Natural killer cell (primary cell): ENCODE data around the gene ATP5F1D. TPM values are rescaled to one million over a fixed set of nuclear protein-coding genes. Genes with fewer than 3 reads are reported as not detected.

Experiments
- ATAC-seq, 3 donors: fragments of 150-1000 bp in 2 of 3; fragments of 200-7000 bp in 1 of 3; cut with Tn5 transposase; 1 replicate in 1 of 3; 2 replicates in 2 of 3; pipeline ENCODE4 v1.10.0; 2021; ENCODE audit warnings: mild to moderate bottlenecking in 2 of 3, moderate library complexity in 2 of 3
- DNase-seq, 2 donors: peaks; one replicate each; pipeline versions ENCODE4 v3.0.0 to v3.0.0-alpha.2; 2013 to 2021; ENCODE audit warnings: mixed read lengths in 1 of 2
- H3K27ac ChIP-seq: one replicate; pipeline ENCODE4 v1.5.1; 2013; ENCODE audit warnings: mild to moderate bottlenecking, low read length
- H3K27me3 ChIP-seq: one replicate; pipeline ENCODE4 v1.6.1; 2013; ENCODE audit warnings: low read length; ENCODE audit not compliant: control insufficient read depth, insufficient read depth
- H3K36me3 ChIP-seq: one replicate; pipeline ENCODE4 v1.6.1; 2013; ENCODE audit warnings: low read length; ENCODE audit not compliant: control insufficient read depth, insufficient read depth
- H3K4me1 ChIP-seq: one replicate; pipeline ENCODE4 v1.6.1; 2013; ENCODE audit warnings: low read length; ENCODE audit not compliant: control insufficient read depth, insufficient read depth
- H3K4me3 ChIP-seq: one replicate; pipeline ENCODE4 v1.5.1; 2013; ENCODE audit warnings: low read length
- H3K9me3 ChIP-seq: one replicate; pipeline ENCODE4 v1.6.1; 2013; ENCODE audit warnings: low read length; ENCODE audit not compliant: control insufficient read depth, insufficient read depth
- H3K27ac Mint-ChIP-seq, 2 donors: one replicate each; pipeline ENCODE4 v1.8.0; 2022; ENCODE audit warnings: mild to moderate bottlenecking in 2 of 2, mixed read lengths in 2 of 2, moderate library complexity in 1 of 2
- H3K27me3 Mint-ChIP-seq, 2 donors: one replicate each; pipeline ENCODE4 v1.8.0; 2022; ENCODE audit warnings: low read depth in 2 of 2, mixed read lengths in 2 of 2
- H3K36me3 Mint-ChIP-seq: one replicate; pipeline ENCODE4 v1.8.0; 2022; ENCODE audit warnings: mixed read lengths
- H3K4me1 Mint-ChIP-seq, 2 donors: one replicate each; pipeline ENCODE4 v1.8.0; 2022; ENCODE audit warnings: mixed read lengths in 2 of 2
- H3K4me3 Mint-ChIP-seq: one replicate; pipeline ENCODE4 v1.8.0; 2022; ENCODE audit warnings: mild to moderate bottlenecking, moderate library complexity, mixed read lengths
- H3K9me3 Mint-ChIP-seq, 2 donors: one replicate each; pipeline ENCODE4 v1.8.0; 2022; ENCODE audit warnings: mixed read lengths in 2 of 2
- WGBS: methylation state at CpG from one replicate; pipeline ENCODE4 v1.1.7; 2013; ENCODE audit warnings: missing lambda C conversion rate; ENCODE audit not compliant: insufficient coverage; 5-methylcytosine and 5-hydroxymethylcytosine counted together
- intact Hi-C: fragments of 100-400 bp; cut with micrococcal nuclease; formaldehyde crosslinking; loops from one replicate; pipeline ENCODE4 v1.14.2; 2022
- total RNA-seq, 4 donors: library from RNA; stranded (reverse); fragments of 120-200 nt in 1 of 4; gene quantifications; one replicate each; pipeline versions ENCODE4 v1.2.3 to v1.2.4, GENCODE V29; 2013 to 2022
- TF ChIP-seq, protein P1 (sequence below): fragments of 200-600 bp; IDR thresholded peaks from one replicate; pipeline ENCODE4 v1.8.0; 2022; ENCODE audit warnings: antibody characterized with exemption

ATP5F1D gene
- total RNA-seq, 3 donors from 2014 or later (not counting 1 experiment from before 2014, with no cell fraction given) = 88.6 to 119 (median 104) TPM

DNA sequence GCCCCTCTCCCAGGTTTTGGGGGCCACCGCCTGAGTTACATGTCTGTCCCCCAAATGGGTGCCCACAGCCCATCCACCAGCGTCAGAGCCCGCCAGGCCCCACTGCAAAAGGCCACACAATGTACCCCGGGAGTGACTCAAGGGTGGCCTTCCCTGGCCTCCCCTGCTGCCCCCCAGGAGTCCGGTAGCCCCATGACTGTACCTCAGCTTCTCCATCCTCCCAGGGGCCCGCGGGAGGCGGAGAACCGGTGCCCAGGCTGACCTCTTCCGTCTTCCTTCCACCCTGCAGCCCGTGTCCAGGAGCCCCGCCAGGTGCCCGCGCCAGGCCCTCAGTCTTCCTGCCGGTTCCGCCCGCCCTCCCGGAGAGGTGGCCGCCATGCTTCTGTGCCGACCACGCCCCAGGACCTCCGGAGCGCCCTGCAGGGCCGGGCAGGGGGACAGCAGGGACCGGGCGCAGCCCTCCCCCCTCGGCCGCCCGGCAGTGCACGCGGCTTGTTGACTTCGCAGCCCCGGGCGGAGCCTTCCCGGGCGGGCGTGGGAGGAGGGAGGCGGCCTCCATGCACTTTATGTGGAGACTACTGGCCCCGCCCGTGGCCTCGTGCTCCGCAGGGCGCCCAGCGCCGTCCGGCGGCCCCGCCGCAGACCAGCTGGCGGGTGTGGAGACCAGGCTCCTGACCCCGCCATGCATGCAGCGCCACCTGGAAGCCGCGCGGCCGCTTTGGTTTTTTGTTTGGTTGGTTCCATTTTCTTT lies 14.1 kb upstream of the ATP5F1D start:
- Histone ChIP-seq H3K4me3 (no peak overlapping the region), H3K9me3 (no peaks in the 10 kb centered on the region), H3K27ac (no peak overlapping the region), H3K27me3 (no peaks in the 10 kb centered on the region), H3K4me1 (no peaks in the 10 kb centered on the region), H3K36me3 (peaks cover 32% of the 10 kb centered on the region)
- Mint-ChIP-seq H3K27ac (no peak overlapping the region), H3K4me3 (no peak overlapping the region), H3K36me3 (no peaks in the 10 kb centered on the region), H3K27me3 (no peaks in the 10 kb centered on the region), H3K9me3 (no peaks in the 10 kb centered on the region), H3K4me1 (no peaks in the 10 kb centered on the region)
- ATAC-seq (no peak), DNase-seq (no peak)
- intact Hi-C loops = no loop called here
- WGBS = 95% methylated on average over 52 of the region's 56 CpGs
- TF ChIP-seq, protein P1, sequence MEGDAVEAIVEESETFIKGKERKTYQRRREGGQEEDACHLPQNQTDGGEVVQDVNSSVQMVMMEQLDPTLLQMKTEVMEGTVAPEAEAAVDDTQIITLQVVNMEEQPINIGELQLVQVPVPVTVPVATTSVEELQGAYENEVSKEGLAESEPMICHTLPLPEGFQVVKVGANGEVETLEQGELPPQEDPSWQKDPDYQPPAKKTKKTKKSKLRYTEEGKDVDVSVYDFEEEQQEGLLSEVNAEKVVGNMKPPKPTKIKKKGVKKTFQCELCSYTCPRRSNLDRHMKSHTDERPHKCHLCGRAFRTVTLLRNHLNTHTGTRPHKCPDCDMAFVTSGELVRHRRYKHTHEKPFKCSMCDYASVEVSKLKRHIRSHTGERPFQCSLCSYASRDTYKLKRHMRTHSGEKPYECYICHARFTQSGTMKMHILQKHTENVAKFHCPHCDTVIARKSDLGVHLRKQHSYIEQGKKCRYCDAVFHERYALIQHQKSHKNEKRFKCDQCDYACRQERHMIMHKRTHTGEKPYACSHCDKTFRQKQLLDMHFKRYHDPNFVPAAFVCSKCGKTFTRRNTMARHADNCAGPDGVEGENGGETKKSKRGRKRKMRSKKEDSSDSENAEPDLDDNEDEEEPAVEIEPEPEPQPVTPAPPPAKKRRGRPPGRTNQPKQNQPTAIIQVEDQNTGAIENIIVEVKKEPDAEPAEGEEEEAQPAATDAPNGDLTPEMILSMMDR = no peak

DNA sequence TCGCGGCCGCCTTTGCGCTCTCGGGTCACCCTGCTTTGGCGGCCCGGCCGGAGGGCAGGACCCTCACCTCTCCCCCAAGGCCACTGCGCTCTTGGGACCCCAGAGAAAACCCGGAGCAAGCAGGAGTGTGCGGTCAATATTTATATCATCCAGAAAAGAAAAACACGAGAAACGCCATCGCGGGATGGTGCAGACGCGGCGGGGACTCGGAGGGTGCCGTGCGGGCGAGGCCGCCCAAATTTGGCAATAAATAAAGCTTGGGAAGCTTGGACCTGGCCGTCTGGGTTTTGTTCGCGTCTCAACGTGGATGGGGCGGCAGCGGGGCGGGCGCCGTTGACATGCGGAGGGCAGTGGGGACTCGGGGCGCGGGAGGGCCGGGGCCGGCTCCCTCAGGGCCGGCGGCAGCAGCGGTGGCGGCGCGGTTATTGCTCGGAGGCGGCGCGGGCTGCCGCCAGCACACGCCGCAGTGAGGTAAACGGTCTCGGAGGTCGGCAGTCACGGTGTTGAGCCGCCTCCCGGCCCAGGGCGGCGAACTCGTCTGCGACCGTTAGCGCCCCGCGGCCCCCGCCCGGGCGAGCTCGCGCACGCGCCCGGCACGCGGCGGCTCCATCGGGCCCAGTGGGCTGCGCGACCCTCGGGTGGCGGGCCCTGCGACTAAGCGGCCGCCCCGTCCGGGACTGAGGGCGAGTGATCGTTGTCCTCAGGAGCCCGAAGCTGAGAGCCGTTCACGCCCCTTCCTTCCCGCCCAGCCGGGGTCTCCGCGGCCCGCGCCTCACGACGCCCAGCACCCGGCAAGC lies 13.2 kb upstream of the ATP5F1D start:
- WGBS = 98% methylated on average over 100 of the region's 100 CpGs
- intact Hi-C loops = no loop called here
- H3K4me3 ChIP-seq = no peak overlapping the region
- H3K4me3 Mint-ChIP-seq = no peak overlapping the region
- no peak overlapping the region for H3K27ac ChIP-seq
- no peaks in the 10 kb centered on the region for H3K27me3 ChIP-seq
- no peaks in the 10 kb centered on the region for H3K9me3 Mint-ChIP-seq
- TF ChIP-seq, protein P1 = no peak
- peaks cover 25% of the 10 kb centered on the region for H3K36me3 ChIP-seq
- DNase-seq (no peak), ATAC-seq (no peak)
- H3K9me3 ChIP-seq = no peaks in the 10 kb centered on the region
- H3K36me3 Mint-ChIP-seq = no peaks in the 10 kb centered on the region
- H3K4me1 ChIP-seq = no peaks in the 10 kb centered on the region
- H3K4me1 Mint-ChIP-seq = no peaks in the 10 kb centered on the region
- no peaks in the 10 kb centered on the region for H3K27me3 Mint-ChIP-seq
- no peak overlapping the region for H3K27ac Mint-ChIP-seq

DNA sequence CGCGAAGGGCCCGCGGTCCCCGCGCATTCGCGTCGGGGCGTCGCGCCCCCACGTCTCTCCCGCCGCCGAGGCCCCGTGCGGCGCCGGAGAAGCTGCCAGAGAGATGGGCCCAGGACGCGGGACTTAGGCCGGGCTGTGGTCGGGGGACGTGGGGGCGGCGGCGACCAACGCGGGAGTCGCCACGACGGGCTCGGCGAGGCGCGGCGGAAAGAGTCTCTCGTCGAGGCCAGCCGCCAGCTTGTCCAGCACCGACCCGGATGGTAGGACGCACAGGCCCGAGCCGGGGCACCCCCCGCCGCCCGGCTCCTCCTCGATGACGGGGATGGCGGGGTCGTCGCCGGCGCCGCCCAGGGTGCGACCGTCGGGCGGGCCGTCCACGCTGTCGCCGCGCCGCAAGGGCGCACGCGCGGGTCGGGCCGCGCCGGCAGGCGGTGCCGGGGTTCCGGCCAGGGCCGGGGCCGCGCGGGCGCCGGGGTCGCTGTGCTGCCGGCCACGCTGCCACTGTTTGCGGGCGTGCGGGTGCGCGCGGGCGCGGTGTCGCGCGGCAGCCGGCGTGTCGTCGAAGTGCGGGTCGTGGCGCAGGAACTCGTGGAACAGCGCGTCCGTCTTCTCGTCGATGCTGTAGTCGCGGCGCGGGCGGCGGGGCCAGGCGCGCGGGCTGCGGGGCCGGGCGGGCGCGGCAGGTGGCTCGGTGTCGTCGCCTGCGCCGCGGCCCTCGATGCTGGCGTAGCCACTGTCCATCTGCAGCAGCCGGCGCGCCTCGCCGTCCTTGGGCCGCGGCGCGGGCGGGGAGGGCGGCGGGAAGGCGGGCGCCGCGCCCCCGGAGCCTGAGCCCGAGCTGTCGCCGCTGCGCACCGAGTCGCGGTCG lies 12.3 kb upstream of the ATP5F1D start:
- no peak overlapping the region for H3K4me3 ChIP-seq
- ATAC-seq (no peak), DNase-seq (no peak)
- H3K4me1 Mint-ChIP-seq = no peaks in the 10 kb centered on the region
- no peak overlapping the region for H3K27ac Mint-ChIP-seq
- no peak overlapping the region for H3K4me3 Mint-ChIP-seq
- intact Hi-C loops = no loop called here
- no peaks in the 10 kb centered on the region for H3K27me3 ChIP-seq
- 98% methylated on average over 158 of the region's 158 CpGs for WGBS
- TF ChIP-seq, protein P1 = no peak
- H3K9me3 Mint-ChIP-seq = no peaks in the 10 kb centered on the region
- H3K27ac ChIP-seq = no peak overlapping the region
- H3K9me3 ChIP-seq = no peaks in the 10 kb centered on the region
- no peaks in the 10 kb centered on the region for H3K4me1 ChIP-seq
- H3K27me3 Mint-ChIP-seq = no peaks in the 10 kb centered on the region
- no peaks in the 10 kb centered on the region for H3K36me3 Mint-ChIP-seq
- H3K36me3 ChIP-seq = peaks cover 16% of the 10 kb centered on the region
